Hindlimb muscle (tissue), 1 donor: Measurements from ENCODE around the gene VIPR2. TPM values are rescaled to one million over a fixed set of nuclear protein-coding genes. Genes with fewer than 3 reads are reported as not detected.

Experiments
- DNase-seq: peaks from one replicate; pipeline ENCODE4 v3.0.0-alpha.2; 2013
- polyA plus RNA-seq: library from polyadenylated mRNA; unstranded; fragments of 120-200 nt; gene quantifications from one replicate; pipeline ENCODE4 v1.2.1, GENCODE V29; 2013; ENCODE audit not compliant: insufficient read length

VIPR2 gene
- polyA plus RNA-seq, 1 donor = 12.1 TPM

DNA sequence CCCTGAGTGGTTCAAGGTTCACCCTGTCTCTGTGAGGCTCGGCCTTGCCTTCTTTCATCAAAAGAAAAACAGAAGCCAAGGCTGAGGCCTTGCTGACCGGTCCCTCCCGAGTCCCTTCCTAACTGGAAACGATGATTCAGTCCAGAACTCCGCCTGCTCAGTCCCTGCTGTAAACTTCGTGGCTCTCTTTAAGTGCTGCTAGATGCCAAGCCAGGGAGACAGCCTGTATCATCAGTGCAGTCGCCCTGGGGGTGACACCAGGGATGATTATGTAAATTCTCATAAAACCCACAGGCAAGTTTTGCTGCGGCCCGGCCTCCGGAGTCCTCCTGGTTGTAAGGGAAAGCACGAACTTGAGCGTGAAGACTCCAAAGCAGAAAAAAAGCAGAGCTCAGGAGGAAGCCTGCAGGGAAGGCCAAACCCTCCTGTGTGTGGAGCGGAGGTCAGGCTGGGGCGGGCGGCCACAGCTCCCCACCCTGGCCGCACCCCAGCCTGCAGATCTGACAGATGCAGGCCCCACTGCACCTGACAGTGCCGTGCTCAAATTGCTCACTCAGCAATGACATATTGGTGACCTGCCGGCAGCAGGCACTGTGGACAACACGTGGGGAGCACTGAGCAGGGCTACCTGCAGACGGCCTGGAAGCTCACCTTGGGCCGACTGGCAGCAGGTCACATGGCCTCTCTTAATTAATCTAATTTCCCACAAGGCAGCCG lies 164.9 kb downstream of the VIPR2 start:
- DNase-seq = no peak

GRCh38 chr7:158979023-158979529 lies 165.6 kb downstream of the VIPR2 start:
- DNase-seq = no peak
